Measurements from ENCODE around the gene CH25H. TPM values are rescaled to one million over a fixed set of nuclear protein-coding genes. Genes with fewer than 3 reads are reported as not detected.

Gene CH25H
- total RNA-seq, 1 experiment from 2014 or later, result 1.0 TPM

GRCh38 chr10:89241486-89242344 is 34.6 kb upstream of the CH25H start:
- no peak overlapping the region for H2AK5ac ChIP-seq (ENCODE audit: insufficient read length, low read length)
- no peak overlapping the region for H2BK15ac ChIP-seq (ENCODE audit: low read depth, low read length)
- no peak overlapping the region for H2AFZ ChIP-seq (ENCODE audit: low read length)
- H3K27me3 Mint-ChIP-seq (ENCODE audit: low read depth), result no peaks in the 10 kb centered on the region
- H3K9ac ChIP-seq (ENCODE audit: extremely low read depth, insufficient read length, low read length), result no peak overlapping the region
- TF ChIP-seq, protein P1, sequence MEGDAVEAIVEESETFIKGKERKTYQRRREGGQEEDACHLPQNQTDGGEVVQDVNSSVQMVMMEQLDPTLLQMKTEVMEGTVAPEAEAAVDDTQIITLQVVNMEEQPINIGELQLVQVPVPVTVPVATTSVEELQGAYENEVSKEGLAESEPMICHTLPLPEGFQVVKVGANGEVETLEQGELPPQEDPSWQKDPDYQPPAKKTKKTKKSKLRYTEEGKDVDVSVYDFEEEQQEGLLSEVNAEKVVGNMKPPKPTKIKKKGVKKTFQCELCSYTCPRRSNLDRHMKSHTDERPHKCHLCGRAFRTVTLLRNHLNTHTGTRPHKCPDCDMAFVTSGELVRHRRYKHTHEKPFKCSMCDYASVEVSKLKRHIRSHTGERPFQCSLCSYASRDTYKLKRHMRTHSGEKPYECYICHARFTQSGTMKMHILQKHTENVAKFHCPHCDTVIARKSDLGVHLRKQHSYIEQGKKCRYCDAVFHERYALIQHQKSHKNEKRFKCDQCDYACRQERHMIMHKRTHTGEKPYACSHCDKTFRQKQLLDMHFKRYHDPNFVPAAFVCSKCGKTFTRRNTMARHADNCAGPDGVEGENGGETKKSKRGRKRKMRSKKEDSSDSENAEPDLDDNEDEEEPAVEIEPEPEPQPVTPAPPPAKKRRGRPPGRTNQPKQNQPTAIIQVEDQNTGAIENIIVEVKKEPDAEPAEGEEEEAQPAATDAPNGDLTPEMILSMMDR (conservative IDR thresholded peaks at IDR 0.05), result 0 out of 3 replicates have a peak, but pooled peaks have one; percentile 1
- no peak overlapping the region for H3K14ac ChIP-seq (ENCODE audit: insufficient read depth, low read length)
- no peaks in the 10 kb centered on the region for H3K23me2 ChIP-seq (ENCODE audit: insufficient read length, low read depth, low read length, poor library complexity, severe bottlenecking)
- no peaks in the 10 kb centered on the region for H4K20me1 ChIP-seq (ENCODE audit: control insufficient read depth, insufficient read depth, insufficient read length)
- no peaks in the 10 kb centered on the region for H3K9me3 ChIP-seq (ENCODE audit: control insufficient read depth, low read depth, low read length)
- WGBS (ENCODE audit: extremely low coverage, insufficient read length, low lambda C conversion rate), result no CpG with 5 or more reads among the region's 3 CpGs
- H3K27me3 ChIP-seq (ENCODE audit: insufficient read depth, low read length), result no peaks in the 10 kb centered on the region
- no peak overlapping the region for H3K4ac ChIP-seq (ENCODE audit: low read depth, low read length)
- no peak overlapping the region for H3K56ac ChIP-seq (ENCODE audit: insufficient read length, low read depth, low read length)
- no peak overlapping the region for H3K23ac ChIP-seq (ENCODE audit: insufficient read length, low read depth, low read length)
- H3K4me1 Mint-ChIP-seq, result peaks cover 39 to 45% of the 10 kb centered on the region in 2 experiments
- H3K27ac ChIP-seq (ENCODE audit: insufficient read length, low read depth, low read length), result peak overlapping the region; percentile 49
- H4K5ac ChIP-seq (ENCODE audit: insufficient read length, low read depth, low read length), result no peak overlapping the region
- no peak overlapping the region for H3K4me2 ChIP-seq (ENCODE audit: insufficient read depth, insufficient read length, low read length)
- H4K8ac ChIP-seq (replicated peaks; ENCODE audit: insufficient read length, low read depth, low read length), result no peak overlapping the region
- no peak overlapping the region for H2BK12ac ChIP-seq (ENCODE audit: insufficient read length, low read depth, low read length)
- H3T11ph ChIP-seq (ENCODE audit: low read length), result no peak overlapping the region
- H2BK5ac ChIP-seq (ENCODE audit: insufficient read length, low read length), result no peak overlapping the region
- DNase-seq, result no peak
- H3K18ac ChIP-seq (ENCODE audit: insufficient read length, low read depth, low read length), result no peak overlapping the region
- peaks cover 13% of the 10 kb centered on the region for H3K4me1 ChIP-seq (ENCODE audit: insufficient read depth, low read length)
- H3K27ac Mint-ChIP-seq, result peak overlapping the region in 1 of 3 experiments; percentile 34; a peak in 2 of 7 replicates
- no peaks in the 10 kb centered on the region for H3K9me3 Mint-ChIP-seq
- no peak overlapping the region for H2BK20ac ChIP-seq (ENCODE audit: low read depth, low read length, poor library complexity, severe bottlenecking)
- no peak overlapping the region for H4K91ac ChIP-seq (ENCODE audit: insufficient read length, low read depth, low read length)
- H3K79me1 ChIP-seq (ENCODE audit: insufficient read depth, low read depth, low read length, poor library complexity, severe bottlenecking), result no peaks in the 10 kb centered on the region
- H2BK120ac ChIP-seq (ENCODE audit: low read depth, low read length, poor library complexity, severe bottlenecking), result no peak overlapping the region
- peaks cover 0 to 4% (median 0%) of the 10 kb centered on the region in 3 experiments; a peak in 2 of 7 replicates for H3K36me3 Mint-ChIP-seq (ENCODE audit: insufficient read depth in 1 of 3, low read depth in 3 of 3)
- H3K79me2 ChIP-seq (ENCODE audit: insufficient read depth, low read length), result no peaks in the 10 kb centered on the region
- no peak overlapping the region for H3K4me3 Mint-ChIP-seq

Measured in H9 (cell line).